Nephron progenitor cell (in vitro differentiated cells): ENCODE data around the gene ARL14.
"Not testable (repeated sequence)": the region's sequence is repeated elsewhere in the genome, so short reads cannot be mapped to it uniquely, and the experiment has no call there.

Experiments
- DNase-seq: peaks from one replicate; pipeline ENCODE4 v3.0.0; 2021
- H3K27ac Mint-ChIP-seq: 2 replicates; pipeline ENCODE4 v1.8.0; 2021; ENCODE audit warnings: mild to moderate bottlenecking, moderate library complexity, mixed read lengths
- H3K27me3 Mint-ChIP-seq: 2 replicates; pipeline ENCODE4 v1.8.0; 2021; ENCODE audit warnings: mild to moderate bottlenecking, low read depth, mixed read lengths; ENCODE audit not compliant: poor library complexity
- H3K36me3 Mint-ChIP-seq: 2 replicates; pipeline ENCODE4 v1.8.0; 2021; ENCODE audit warnings: low read depth, mixed read lengths
- H3K4me1 Mint-ChIP-seq: 2 replicates; pipeline ENCODE4 v1.8.0; 2021; ENCODE audit warnings: mixed read lengths
- H3K4me3 Mint-ChIP-seq: 2 replicates; pipeline ENCODE4 v1.8.0; 2021; ENCODE audit warnings: mild to moderate bottlenecking, moderate library complexity, mixed read lengths
- H3K9me3 Mint-ChIP-seq: 2 replicates; pipeline ENCODE4 v1.8.0; 2021; ENCODE audit warnings: mild to moderate bottlenecking, moderate library complexity, mixed read lengths
- CTCF ChIP-seq: fragments of 200-600 bp; sonication (generic); IDR thresholded peaks from 2 replicates; pipeline ENCODE4 v1.5.0; 2021; ENCODE audit warnings: antibody characterized with exemption

Gene ARL14

GRCh38 chr3:160709477-160710182 lies 32.7 kb downstream of the ARL14 start:
- no peaks in the 10 kb centered on the region for H3K36me3 Mint-ChIP-seq
- no peaks in the 10 kb centered on the region for H3K9me3 Mint-ChIP-seq
- DNase-seq: no peak
- no peaks in the 10 kb centered on the region for H3K4me1 Mint-ChIP-seq
- no peak overlapping the region for H3K4me3 Mint-ChIP-seq
- H3K27me3 Mint-ChIP-seq: peaks cover 6% of the 10 kb centered on the region
- no peak overlapping the region for H3K27ac Mint-ChIP-seq
- no peak for TF ChIP-seq CTCF

- H3K27ac Mint-ChIP-seq, H3K4me1 Mint-ChIP-seq, H3K9me3 Mint-ChIP-seq, DNase-seq, H3K4me3 Mint-ChIP-seq, H3K27me3 Mint-ChIP-seq, H3K36me3 Mint-ChIP-seq: not testable (repeated sequence)
Measured at GRCh38 chr3:160713144-160713543, 36.2 kb downstream of the ARL14 start.

- no peak for DNase-seq
- no peaks in the 10 kb centered on the region for H3K36me3 Mint-ChIP-seq
- H3K27me3 Mint-ChIP-seq: peaks cover 4% of the 10 kb centered on the region
- no peak overlapping the region for H3K4me3 Mint-ChIP-seq
- TF ChIP-seq CTCF: no peak
- H3K9me3 Mint-ChIP-seq: peaks cover 13% of the 10 kb centered on the region
- peaks cover 6% of the 10 kb centered on the region for H3K4me1 Mint-ChIP-seq
- no peak overlapping the region for H3K27ac Mint-ChIP-seq
Measured at GRCh38 chr3:160719710-160720109, 42.8 kb downstream of the ARL14 start.

GRCh38 chr3:160720123-160720746 lies 43.3 kb downstream of the ARL14 start:
- H3K27ac Mint-ChIP-seq: no peak overlapping the region

GRCh38 chr3:160722331-160722730 lies 45.4 kb downstream of the ARL14 start:
- Mint-ChIP-seq H3K27me3 (peaks cover 3% of the 10 kb centered on the region), H3K36me3 (no peaks in the 10 kb centered on the region), H3K27ac (no peak overlapping the region), H3K9me3 (peaks cover 23% of the 10 kb centered on the region), H3K4me3 (no peak overlapping the region), H3K4me1 (no peaks in the 10 kb centered on the region)
- DNase-seq: no peak
- no peak for TF ChIP-seq CTCF

More at GRCh38 chr3:160720123-160720746, 43.3 kb downstream of the ARL14 start:
- no peak for DNase-seq
- H3K4me3 Mint-ChIP-seq: no peak overlapping the region
- H3K4me1 Mint-ChIP-seq: peaks cover 6% of the 10 kb centered on the region
- peaks cover 3% of the 10 kb centered on the region for H3K27me3 Mint-ChIP-seq
- no peaks in the 10 kb centered on the region for H3K36me3 Mint-ChIP-seq
- no peak for TF ChIP-seq CTCF
- H3K9me3 Mint-ChIP-seq: peaks cover 18% of the 10 kb centered on the region

- Mint-ChIP-seq H3K4me3 (no peak overlapping the region), H3K9me3 (peaks cover 23% of the 10 kb centered on the region), H3K27ac (no peak overlapping the region), H3K4me1 (no peaks in the 10 kb centered on the region), H3K27me3 (peaks cover 3% of the 10 kb centered on the region), H3K36me3 (no peaks in the 10 kb centered on the region)
- no peak for DNase-seq
- TF ChIP-seq CTCF: no peak
Measured at GRCh38 chr3:160725338-160725737, 48.4 kb downstream of the ARL14 start.
